ENCODE data around the gene SPPL2C. TPM values are rescaled to one million over a fixed set of nuclear protein-coding genes. Genes with fewer than 3 reads are reported as not detected.

The SPPL2C gene
- total RNA-seq, 1 experiment from 2014 or later = not detected

DNA sequence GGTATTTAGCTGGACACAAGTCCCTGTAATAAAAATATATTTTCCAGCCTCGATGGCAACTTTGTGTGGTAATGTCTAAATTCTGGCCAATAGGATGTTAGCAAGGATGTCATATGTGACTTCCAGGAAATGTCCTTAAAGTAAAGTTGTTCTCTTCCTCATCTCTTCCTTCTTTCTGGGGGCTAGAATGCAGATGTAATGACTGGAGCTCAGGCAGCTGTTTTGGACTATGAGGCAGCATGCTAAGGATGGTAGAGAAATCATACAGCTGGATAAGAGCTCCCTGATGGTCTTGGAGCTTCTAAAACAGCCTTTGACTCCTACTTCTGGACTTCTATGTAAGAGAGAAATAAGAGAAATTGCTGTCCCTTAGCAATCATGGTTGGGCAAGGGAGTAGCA is 32.8 kb downstream of the SPPL2C start:
- no peaks in the 10 kb centered on the region for H3K9me3 Mint-ChIP-seq
- no peak overlapping the region for H3K27ac Mint-ChIP-seq
- H3K18ac ChIP-seq (ENCODE audit: insufficient read length, low read depth, low read length) = no peak overlapping the region
- H2BK12ac ChIP-seq (ENCODE audit: insufficient read length, low read depth, low read length) = no peak overlapping the region
- no peak overlapping the region for H4K91ac ChIP-seq (ENCODE audit: insufficient read length, low read depth, low read length)
- no peak overlapping the region for H3K4me3 Mint-ChIP-seq
- H3K9me3 ChIP-seq (ENCODE audit: control insufficient read depth, low read depth, low read length) = no peaks in the 10 kb centered on the region
- no peak overlapping the region for H4K8ac ChIP-seq (replicated peaks; ENCODE audit: insufficient read length, low read depth, low read length)
- H4K20me1 ChIP-seq (ENCODE audit: control insufficient read depth, insufficient read depth, insufficient read length) = no peaks in the 10 kb centered on the region
- H2BK15ac ChIP-seq (ENCODE audit: low read depth, low read length) = no peak overlapping the region
- H3K56ac ChIP-seq (ENCODE audit: insufficient read length, low read depth, low read length) = no peak overlapping the region
- no peak overlapping the region for H2BK5ac ChIP-seq (ENCODE audit: insufficient read length, low read length)
- H3K27ac ChIP-seq (ENCODE audit: insufficient read length, low read depth, low read length) = no peak overlapping the region
- H2BK20ac ChIP-seq (ENCODE audit: low read depth, low read length, poor library complexity, severe bottlenecking) = no peak overlapping the region
- H4K5ac ChIP-seq (ENCODE audit: insufficient read length, low read depth, low read length) = no peak overlapping the region
- peaks cover 0 to 2% of the 10 kb centered on the region in 2 experiments; a peak in 1 of 4 replicates for H3K4me1 Mint-ChIP-seq
- H3K4me1 ChIP-seq (ENCODE audit: insufficient read depth, low read length) = no peaks in the 10 kb centered on the region
- no peaks in the 10 kb centered on the region for H3K23me2 ChIP-seq (ENCODE audit: insufficient read length, low read depth, low read length, poor library complexity, severe bottlenecking)
- no peak for DNase-seq
- H3K27me3 ChIP-seq (ENCODE audit: insufficient read depth, low read length) = no peaks in the 10 kb centered on the region
- no peak overlapping the region for H2AK5ac ChIP-seq (ENCODE audit: insufficient read length, low read length)
- H3K79me2 ChIP-seq (ENCODE audit: insufficient read depth, low read length) = no peaks in the 10 kb centered on the region
- peaks cover 25% of the 10 kb centered on the region for H3K27me3 Mint-ChIP-seq (ENCODE audit: low read depth)
- H3K4me2 ChIP-seq (ENCODE audit: insufficient read depth, insufficient read length, low read length) = no peak overlapping the region
- no peak overlapping the region for H3K23ac ChIP-seq (ENCODE audit: insufficient read length, low read depth, low read length)
- no peak overlapping the region for H3T11ph ChIP-seq (ENCODE audit: low read length)
- no peak overlapping the region for H3K4ac ChIP-seq (ENCODE audit: low read depth, low read length)
- H3K9ac ChIP-seq (ENCODE audit: extremely low read depth, insufficient read length, low read length) = no peak overlapping the region
- TF ChIP-seq, protein P1, sequence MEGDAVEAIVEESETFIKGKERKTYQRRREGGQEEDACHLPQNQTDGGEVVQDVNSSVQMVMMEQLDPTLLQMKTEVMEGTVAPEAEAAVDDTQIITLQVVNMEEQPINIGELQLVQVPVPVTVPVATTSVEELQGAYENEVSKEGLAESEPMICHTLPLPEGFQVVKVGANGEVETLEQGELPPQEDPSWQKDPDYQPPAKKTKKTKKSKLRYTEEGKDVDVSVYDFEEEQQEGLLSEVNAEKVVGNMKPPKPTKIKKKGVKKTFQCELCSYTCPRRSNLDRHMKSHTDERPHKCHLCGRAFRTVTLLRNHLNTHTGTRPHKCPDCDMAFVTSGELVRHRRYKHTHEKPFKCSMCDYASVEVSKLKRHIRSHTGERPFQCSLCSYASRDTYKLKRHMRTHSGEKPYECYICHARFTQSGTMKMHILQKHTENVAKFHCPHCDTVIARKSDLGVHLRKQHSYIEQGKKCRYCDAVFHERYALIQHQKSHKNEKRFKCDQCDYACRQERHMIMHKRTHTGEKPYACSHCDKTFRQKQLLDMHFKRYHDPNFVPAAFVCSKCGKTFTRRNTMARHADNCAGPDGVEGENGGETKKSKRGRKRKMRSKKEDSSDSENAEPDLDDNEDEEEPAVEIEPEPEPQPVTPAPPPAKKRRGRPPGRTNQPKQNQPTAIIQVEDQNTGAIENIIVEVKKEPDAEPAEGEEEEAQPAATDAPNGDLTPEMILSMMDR (conservative IDR thresholded peaks at IDR 0.05) = no peak
- H2BK120ac ChIP-seq (ENCODE audit: low read depth, low read length, poor library complexity, severe bottlenecking) = no peak overlapping the region
- H3K36me3 Mint-ChIP-seq (ENCODE audit: insufficient read depth in 1 of 3, low read depth in 3 of 3) = no peaks in the 10 kb centered on the region
- no CpG with 5 or more reads among the region's 1 CpG for WGBS (ENCODE audit: extremely low coverage, insufficient read length, low lambda C conversion rate)
- no peak overlapping the region for H2AFZ ChIP-seq (ENCODE audit: low read length)
- no peak overlapping the region for H3K14ac ChIP-seq (ENCODE audit: insufficient read depth, low read length)
- H3K79me1 ChIP-seq (ENCODE audit: insufficient read depth, low read depth, low read length, poor library complexity, severe bottlenecking) = no peaks in the 10 kb centered on the region
